Hepatocyte (in vitro differentiated cells): ENCODE measurements around the gene SPSB4. TPM values are rescaled to one million over a fixed set of nuclear protein-coding genes. Genes with fewer than 3 reads are reported as not detected.

Source experiments
- DNase-seq: peaks from one replicate; pipeline ENCODE4 v3.0.0-alpha.2; 2016; ENCODE audit warnings: low spot score
- H2AFZ ChIP-seq: fragments of 200-600 bp; sonication (generic); 2 replicates; pipeline ENCODE4 v1.6.0; 2016; ENCODE audit warnings: antibody characterized with exemption, mild to moderate bottlenecking
- H3K27ac ChIP-seq: fragments of 200-600 bp; sonication (generic); 2 replicates; pipeline ENCODE4 v1.5.1; 2016; ENCODE audit warnings: mild to moderate bottlenecking
- H3K27me3 ChIP-seq: fragments of 200-600 bp; sonication (generic); 2 replicates; pipeline ENCODE4 v1.6.1; 2016
- H3K36me3 ChIP-seq: fragments of 200-600 bp; sonication (generic); replicated peaks from 2 replicates; pipeline ENCODE4 v1.5.1; 2016; ENCODE audit warnings: low read depth; ENCODE audit not compliant: insufficient read depth
- H3K4me1 ChIP-seq: fragments of 200-600 bp; sonication (generic); 2 replicates; pipeline ENCODE4 v1.5.1; 2016; ENCODE audit warnings: mild to moderate bottlenecking, moderate library complexity; ENCODE audit not compliant: insufficient read depth
- H3K4me2 ChIP-seq: fragments of 200-600 bp; sonication (generic); 2 replicates; pipeline ENCODE4 v1.6.0; 2016
- H3K4me3 ChIP-seq: fragments of 200-600 bp; sonication (generic); 2 replicates; pipeline ENCODE4 v1.5.1; 2016; ENCODE audit warnings: mild to moderate bottlenecking
- H3K79me2 ChIP-seq: fragments of 200-600 bp; sonication (generic); 2 replicates; pipeline ENCODE4 v1.6.0; 2017; ENCODE audit warnings: mild to moderate bottlenecking
- H3K9me2 ChIP-seq: fragments of 200-600 bp; sonication (generic); replicated peaks from 2 replicates; pipeline ENCODE4 v1.6.0; 2017; ENCODE audit warnings: mild to moderate bottlenecking; ENCODE audit not compliant: insufficient read depth
- H3K9me3 ChIP-seq: fragments of 200-600 bp; sonication (generic); 2 replicates; pipeline ENCODE4 v1.5.1; 2016; ENCODE audit warnings: low read depth, mild to moderate bottlenecking
- H4K20me1 ChIP-seq: fragments of 200-600 bp; sonication (generic); 2 replicates; pipeline ENCODE4 v1.6.0; 2016; ENCODE audit warnings: mild to moderate bottlenecking; ENCODE audit not compliant: insufficient read depth, poor library complexity, severe bottlenecking
- EZH2 ChIP-seq: fragments of 200-600 bp; sonication (generic); IDR thresholded peaks from 2 replicates; pipeline ENCODE4 v1.6.1; 2016; ENCODE audit warnings: antibody characterized with exemption, mild to moderate bottlenecking, borderline replicate concordance
- EZH2phosphoT487 ChIP-seq: fragments of 200-600 bp; sonication (generic); IDR thresholded peaks from one replicate; pipeline ENCODE4 v1.6.1; 2018; ENCODE audit warnings: antibody characterized with exemption, mild to moderate bottlenecking, low read depth, moderate library complexity; ENCODE audit not compliant: unreplicated experiment, severe bottlenecking
- WGBS: methylation state at CpG from one replicate; pipeline ENCODE4 v1.1.6; 2016; ENCODE audit warnings: low lambda C conversion rate; ENCODE audit errors: missing lambda C conversion rate; 5-methylcytosine and 5-hydroxymethylcytosine counted together
- polyA plus RNA-seq: library from polyadenylated mRNA; unstranded; fragments of >200 nt; fragmentation: Nextera tagmentation; extraction: Ambion mirVana; gene quantifications from 2 replicates; pipeline ENCODE4 v1.2.1, GENCODE V29; 2016
- total RNA-seq: library from RNA; depleted of rRNA; stranded (reverse); fragments of >200 nt; gene quantifications from 2 replicates; pipeline ENCODE4 v1.2.3, GENCODE V29; 2014
- TF ChIP-seq, protein P1 (sequence below): fragments of 200-600 bp; sonication (generic); IDR thresholded peaks from 2 replicates; pipeline ENCODE4 v1.5.1; 2016; ENCODE audit warnings: antibody characterized with exemption, mild to moderate bottlenecking; ENCODE audit not compliant: poor library complexity

Gene SPSB4
- total and polyA plus RNA-seq, 2 experiments from 2014 or later, result 1.0 to 1.3 TPM

DNA sequence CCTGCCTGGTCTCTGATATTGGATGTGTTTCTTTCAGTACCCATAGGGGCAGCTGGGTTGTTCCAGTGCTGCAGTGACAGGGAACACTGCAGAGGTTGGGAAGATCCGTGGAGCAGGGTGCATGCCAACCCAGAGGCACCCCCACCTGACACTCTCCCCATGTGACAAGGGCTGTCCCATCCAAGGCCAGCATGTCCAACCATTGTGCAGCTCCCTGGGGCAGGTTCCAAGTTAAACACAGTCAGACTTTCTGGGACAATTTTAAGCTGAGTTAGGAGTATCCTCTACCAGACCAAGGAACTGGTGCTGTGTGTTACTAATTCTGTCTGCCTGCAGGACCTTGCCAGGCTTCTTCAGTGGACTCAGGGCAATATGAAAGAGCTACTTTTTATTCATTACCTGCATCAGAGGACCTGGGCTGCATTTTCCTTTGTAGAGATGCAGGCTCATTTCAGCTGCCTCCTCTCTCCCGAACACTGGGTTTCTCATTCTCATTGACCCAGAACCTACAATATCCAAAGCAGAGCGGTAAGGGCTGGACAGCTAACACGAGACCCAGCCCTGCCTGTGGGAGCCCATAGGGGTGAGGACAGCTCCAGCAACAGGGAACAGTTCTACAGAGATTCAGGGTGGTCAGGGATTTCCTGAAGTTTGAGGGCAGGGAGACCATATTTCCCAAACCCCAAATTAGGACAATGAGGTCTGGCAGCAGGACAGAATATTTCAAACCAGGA lies 72.7 kb downstream of the SPSB4 start:
- Histone ChIP-seq H3K4me3 (no peak overlapping the region), H3K79me2 (no peaks in the 10 kb centered on the region), H3K36me3 (no peaks in the 10 kb centered on the region), H2AFZ (no peak overlapping the region), H3K9me3 (no peaks in the 10 kb centered on the region), H3K27me3 (no peaks in the 10 kb centered on the region), H4K20me1 (no peaks in the 10 kb centered on the region), H3K4me2 (no peak overlapping the region), H3K27ac (no peak overlapping the region), H3K9me2 (no peaks in the 10 kb centered on the region), H3K4me1 (no peaks in the 10 kb centered on the region)
- 90% methylated on average over 4 of the region's 4 CpGs for WGBS
- no peak for DNase-seq
- TF ChIP-seq EZH2phosphoT487, result no peak
- TF ChIP-seq, protein P1, sequence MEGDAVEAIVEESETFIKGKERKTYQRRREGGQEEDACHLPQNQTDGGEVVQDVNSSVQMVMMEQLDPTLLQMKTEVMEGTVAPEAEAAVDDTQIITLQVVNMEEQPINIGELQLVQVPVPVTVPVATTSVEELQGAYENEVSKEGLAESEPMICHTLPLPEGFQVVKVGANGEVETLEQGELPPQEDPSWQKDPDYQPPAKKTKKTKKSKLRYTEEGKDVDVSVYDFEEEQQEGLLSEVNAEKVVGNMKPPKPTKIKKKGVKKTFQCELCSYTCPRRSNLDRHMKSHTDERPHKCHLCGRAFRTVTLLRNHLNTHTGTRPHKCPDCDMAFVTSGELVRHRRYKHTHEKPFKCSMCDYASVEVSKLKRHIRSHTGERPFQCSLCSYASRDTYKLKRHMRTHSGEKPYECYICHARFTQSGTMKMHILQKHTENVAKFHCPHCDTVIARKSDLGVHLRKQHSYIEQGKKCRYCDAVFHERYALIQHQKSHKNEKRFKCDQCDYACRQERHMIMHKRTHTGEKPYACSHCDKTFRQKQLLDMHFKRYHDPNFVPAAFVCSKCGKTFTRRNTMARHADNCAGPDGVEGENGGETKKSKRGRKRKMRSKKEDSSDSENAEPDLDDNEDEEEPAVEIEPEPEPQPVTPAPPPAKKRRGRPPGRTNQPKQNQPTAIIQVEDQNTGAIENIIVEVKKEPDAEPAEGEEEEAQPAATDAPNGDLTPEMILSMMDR, result no peak
- no peak for TF ChIP-seq EZH2

- Histone ChIP-seq H3K27me3 (no peaks in the 10 kb centered on the region), H3K36me3 (no peaks in the 10 kb centered on the region), H3K9me2 (no peaks in the 10 kb centered on the region), H3K4me3 (no peak overlapping the region), H3K4me2 (no peak overlapping the region), H3K4me1 (no peaks in the 10 kb centered on the region), H3K9me3 (no peaks in the 10 kb centered on the region), H4K20me1 (no peaks in the 10 kb centered on the region), H3K79me2 (no peaks in the 10 kb centered on the region), H3K27ac (no peak overlapping the region), H2AFZ (no peak overlapping the region)
- WGBS, result 95% methylated on average over 5 of the region's 5 CpGs
- no peak for DNase-seq
- TF ChIP-seq EZH2phosphoT487, result no peak
- no peak for TF ChIP-seq EZH2
- TF ChIP-seq, protein P1, result no peak
These were observed 73.6 kb downstream of the SPSB4 start for GRCh38 chr3:141124715-141125114.

GRCh38 chr3:141125351-141125750 lies 74.2 kb downstream of the SPSB4 start:
- Histone ChIP-seq H2AFZ (no peak overlapping the region), H4K20me1 (no peaks in the 10 kb centered on the region), H3K4me2 (no peak overlapping the region), H3K4me1 (no peaks in the 10 kb centered on the region), H3K27ac (no peak overlapping the region), H3K36me3 (no peaks in the 10 kb centered on the region), H3K27me3 (no peaks in the 10 kb centered on the region), H3K9me2 (no peaks in the 10 kb centered on the region), H3K9me3 (no peaks in the 10 kb centered on the region), H3K79me2 (no peaks in the 10 kb centered on the region), H3K4me3 (no peak overlapping the region)
- DNase-seq, result no peak
- TF ChIP-seq EZH2 (no peak), EZH2phosphoT487 (no peak)
- TF ChIP-seq, protein P1, result no peak
